GM19035 (cell line): Measurements from ENCODE around the gene ITIH4.

ENCODE experiments used
- ATAC-seq: cut with Tn5 transposase; IDR thresholded peaks from one replicate; pipeline ENCODE4 v1.9.1; 2021; ENCODE audit not compliant: unreplicated experiment

The ITIH4 gene

DNA sequence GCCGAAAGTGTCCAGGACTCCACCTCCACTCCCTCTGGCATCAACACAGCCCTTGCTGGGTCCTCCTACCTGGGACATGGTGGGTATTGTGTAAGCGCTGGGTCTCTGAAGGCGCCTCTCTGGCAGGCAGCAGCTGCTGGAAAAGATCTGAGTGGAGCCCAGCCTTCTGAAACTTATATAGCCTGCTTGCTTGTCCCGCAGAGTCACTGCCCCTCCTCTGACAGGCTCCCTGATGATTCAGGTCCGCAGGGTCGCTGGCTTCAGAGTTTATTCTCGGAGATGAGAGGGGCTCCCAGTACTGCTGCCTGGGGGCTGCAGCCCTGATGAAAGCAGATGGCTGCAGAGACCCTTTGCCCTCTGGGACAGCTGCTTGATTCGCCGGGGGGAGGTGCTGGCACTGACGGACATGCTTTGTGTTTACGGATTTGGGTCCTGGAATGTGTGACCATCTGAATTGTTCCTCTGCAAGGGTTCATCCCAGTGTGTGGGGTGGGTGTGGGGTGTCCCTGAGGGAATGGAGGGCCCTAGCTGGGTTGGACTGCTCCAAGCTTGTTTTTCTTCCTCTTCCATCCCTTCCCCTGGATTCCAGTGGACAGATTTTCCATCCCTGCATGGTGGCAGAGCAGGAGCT, 4.5 kb upstream of the ITIH4 start, which contains the start of gene MUSTN1:
Gene MUSTN1, minus strand, starts transcription at position 149 of the 631 bp plus-strand sequence. Its CDS starts 71 bp downstream, at position 78.
- no peak for ATAC-seq

DNA sequence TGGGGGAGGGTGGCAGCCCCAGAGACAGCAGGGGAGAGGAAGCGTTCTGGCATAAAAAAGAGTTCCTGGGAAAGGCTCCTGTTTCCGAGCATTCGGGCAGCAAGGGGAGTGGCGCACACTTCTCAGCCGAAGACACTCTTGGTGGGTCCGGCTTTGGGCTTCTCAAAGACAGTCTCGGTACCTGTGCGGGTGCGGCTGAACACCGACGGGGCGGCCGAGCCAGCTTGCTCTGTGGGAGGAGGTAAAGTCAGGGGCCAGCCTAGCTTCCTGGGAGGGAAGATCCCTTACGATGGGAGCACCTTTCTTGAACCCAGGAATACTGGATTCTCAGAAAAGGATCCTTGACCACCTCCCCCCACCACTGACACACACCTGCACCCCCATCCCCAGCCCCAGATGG, 2.7 kb upstream of the ITIH4 start:
- no peak for ATAC-seq

GRCh38 chr3:52831500-52832301, 1.2 kb upstream of the ITIH4 start:
- ATAC-seq = no peak

GRCh38 chr3:52829906-52830463, 487 bp downstream of the ITIH4 start:
- ATAC-seq = no peak

GRCh38 chr3:52829482-52829881, 990 bp downstream of the ITIH4 start:
- ATAC-seq = no peak

DNA sequence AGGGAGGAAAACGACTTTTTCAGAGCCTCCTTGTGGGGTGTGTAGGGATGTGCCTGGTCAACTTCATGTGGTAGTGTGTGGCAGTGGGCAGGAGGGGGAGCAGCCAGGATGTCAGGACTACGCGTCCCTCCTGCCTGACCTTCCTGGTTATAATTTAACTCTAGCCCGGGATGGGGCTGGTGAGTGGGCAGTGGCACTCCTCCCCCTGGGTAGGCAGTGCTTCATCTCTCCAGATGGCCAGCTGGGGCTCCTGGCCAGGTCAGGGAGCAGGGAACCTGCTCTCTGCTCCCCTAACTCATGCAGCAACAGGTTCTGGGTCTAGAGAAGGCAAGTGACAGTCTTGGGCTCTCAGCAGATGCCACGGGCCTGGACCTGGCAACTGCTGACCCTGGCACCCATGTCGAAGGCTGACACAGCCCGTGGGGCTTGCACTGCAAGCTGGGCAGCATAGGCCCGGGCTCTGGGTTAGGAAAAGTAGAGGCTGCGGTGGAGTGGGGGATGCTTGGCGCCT, 2.6 kb downstream of the ITIH4 start:
- no peak for ATAC-seq

GRCh38 chr3:52827441-52827840, 3.0 kb downstream of the ITIH4 start:
- ATAC-seq = no peak

- ATAC-seq = no peak
Observed at GRCh38 chr3:52824037-52824436, 6.4 kb downstream of the ITIH4 start.

- ATAC-seq = no peak
Observed at GRCh38 chr3:52822363-52822762, 8.1 kb downstream of the ITIH4 start.

- ATAC-seq = no peak
Observed at GRCh38 chr3:52820736-52821135, 9.7 kb downstream of the ITIH4 start.

- ATAC-seq = no peak
Observed at GRCh38 chr3:52819936-52820335, 10.5 kb downstream of the ITIH4 start.

DNA sequence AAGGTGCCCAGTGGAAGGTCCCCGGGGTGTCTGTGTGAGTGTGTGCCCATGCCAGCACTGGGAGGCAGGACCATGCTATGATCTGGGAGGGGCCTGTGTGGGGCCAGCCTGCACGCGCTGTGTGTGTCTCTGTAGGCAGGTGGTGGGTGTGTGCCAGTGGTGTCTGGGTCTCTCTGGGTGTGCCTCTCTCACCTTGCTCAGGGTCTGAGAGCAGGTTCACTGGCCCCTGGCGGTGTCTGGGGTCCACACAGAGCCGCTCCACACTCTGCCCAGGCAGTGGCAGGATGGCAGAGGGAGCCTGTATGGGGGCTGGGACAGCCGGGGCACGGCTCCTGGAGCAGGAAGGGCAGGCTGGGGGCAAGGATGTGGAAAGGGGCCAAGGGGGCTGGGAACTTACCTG, 12.6 kb downstream of the ITIH4 start:
- no peak for ATAC-seq

- no peak for ATAC-seq
Observed at GRCh38 chr3:52817221-52817620, 13.3 kb downstream of the ITIH4 start.

DNA sequence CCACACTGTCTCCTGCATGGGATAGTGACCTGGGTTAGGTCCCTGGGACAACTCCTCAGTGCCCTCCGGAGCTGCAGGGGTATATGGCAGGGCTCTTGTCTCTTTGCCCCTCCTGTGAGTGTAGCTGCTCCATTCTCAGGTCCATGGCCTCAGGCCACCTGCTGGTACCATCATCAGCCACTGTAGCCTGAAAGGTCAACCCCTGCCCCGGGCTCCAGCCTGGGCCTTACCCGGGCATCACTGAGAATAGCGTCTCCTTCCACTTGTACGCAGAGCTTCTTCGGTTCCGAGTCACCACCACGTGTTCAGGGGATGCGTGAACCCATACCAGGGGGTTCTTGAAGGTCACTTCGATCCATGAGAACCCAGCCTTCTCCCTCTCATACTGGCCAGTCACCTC, 13.8 kb downstream of the ITIH4 start:
- no peak for ATAC-seq

DNA sequence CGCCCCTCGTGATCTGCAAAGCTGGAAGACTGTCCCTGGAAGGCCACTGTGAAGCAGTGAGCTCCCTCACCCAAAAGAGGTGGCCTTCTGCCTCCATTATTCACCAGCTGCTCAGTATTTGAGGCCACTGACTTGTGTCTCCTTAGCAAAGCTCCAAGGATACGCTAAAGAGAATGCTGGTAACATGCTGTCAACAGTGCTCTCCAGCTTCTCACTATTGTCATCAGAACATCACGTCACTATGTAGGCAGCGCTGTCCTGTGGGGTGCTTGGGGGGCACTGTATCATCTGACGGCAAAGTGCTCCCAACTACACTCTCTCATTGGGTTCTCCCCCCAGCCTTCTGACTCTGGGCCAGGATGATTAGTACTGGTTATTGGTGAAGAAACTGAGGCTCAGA, 14.3 kb downstream of the ITIH4 start:
- ATAC-seq = no peak

GRCh38 chr3:52813810-52814209, 16.7 kb downstream of the ITIH4 start:
- ATAC-seq = no peak

DNA sequence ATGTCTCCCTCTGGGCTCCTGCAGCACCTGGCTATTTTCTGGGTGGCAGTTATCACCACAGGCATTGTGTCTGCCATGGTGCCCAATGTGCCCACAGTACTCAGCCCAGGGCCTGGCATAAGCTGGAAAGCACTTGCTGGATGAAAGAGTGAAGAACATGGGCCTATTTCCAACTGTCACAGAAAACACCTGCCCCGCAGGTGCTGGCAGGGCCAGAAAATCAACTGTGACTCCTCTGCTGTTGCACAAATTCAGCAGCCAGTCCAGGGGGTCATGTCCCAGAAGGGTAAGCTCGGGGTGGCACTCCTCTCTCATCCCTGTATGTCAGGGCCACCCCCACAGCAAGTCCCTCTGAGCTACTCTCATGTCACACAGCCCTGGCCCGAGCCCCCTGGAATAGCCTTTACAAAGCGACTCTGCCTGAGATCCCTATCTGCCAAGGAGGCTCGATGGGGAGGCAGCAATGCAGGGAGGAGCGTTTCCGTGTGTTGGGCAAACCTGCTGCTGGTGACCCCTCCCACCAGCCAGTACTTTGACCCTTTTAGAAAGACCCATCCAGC, 18.9 kb downstream of the ITIH4 start:
- no peak for ATAC-seq

GRCh38 chr3:52810923-52811322, 19.5 kb downstream of the ITIH4 start:
- ATAC-seq = no peak

DNA sequence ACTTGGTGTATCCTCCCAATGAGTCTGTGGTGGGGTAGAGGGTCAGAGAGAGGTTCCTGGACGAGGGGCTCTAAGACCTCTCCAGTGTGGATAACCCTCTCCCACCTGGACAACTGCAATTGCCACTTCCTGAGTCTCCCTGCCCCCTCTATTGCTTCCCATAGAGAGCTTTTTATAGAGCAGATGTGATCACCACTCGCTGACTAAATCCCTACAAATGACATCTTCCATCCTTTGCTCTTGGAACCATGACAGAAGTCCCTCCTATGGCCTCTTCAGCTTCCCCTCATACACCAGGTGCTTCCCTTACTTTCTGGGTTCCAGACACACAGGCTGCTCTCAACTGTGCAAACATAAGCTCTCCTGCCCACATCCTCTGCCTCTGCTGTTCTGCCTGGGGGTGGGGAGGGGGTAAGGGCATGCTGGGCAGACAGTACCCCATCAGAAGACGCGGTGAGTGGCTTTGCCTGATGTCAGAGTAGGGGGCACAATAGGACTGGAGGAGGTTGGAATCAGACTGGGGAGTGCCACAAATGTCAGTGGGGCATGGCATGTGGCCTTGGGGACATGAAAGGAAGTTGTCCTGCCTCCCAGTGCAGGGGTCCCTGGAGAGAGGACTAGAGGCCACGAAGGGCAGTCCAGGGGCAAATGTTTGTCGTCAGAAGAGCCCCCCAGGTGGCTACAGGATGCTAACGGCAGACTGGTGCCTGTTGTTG, 20.7 kb downstream of the ITIH4 start:
- no peak for ATAC-seq

- no peak for ATAC-seq
Observed at GRCh38 chr3:52809149-52809548, 21.3 kb downstream of the ITIH4 start.
